OCI-LY7 (cell line): ENCODE data around the gene PDCD1.
A peak's percentile ranks its signal among the peaks of the same experiment; 100 is the strongest.

Experiments
- EZH2phosphoT487 ChIP-seq: fragments of 200-600 bp; sonication (generic); IDR thresholded peaks from 2 replicates; pipeline ENCODE4 v1.6.1; 2018; ENCODE audit warnings: low read depth, borderline replicate concordance, mild to moderate bottlenecking, mixed run types, antibody characterized with exemption, low read length, moderate library complexity, mixed read lengths
- TF ChIP-seq, protein P1 (sequence below): fragments of 200-600 bp; sonication (generic); conservative IDR thresholded peaks from 2 replicates; pipeline ENCODE4 v1.5.1; 2014; ENCODE audit warnings: mild to moderate bottlenecking, antibody characterized with exemption, low read length, moderate library complexity, mixed read lengths

DNA sequence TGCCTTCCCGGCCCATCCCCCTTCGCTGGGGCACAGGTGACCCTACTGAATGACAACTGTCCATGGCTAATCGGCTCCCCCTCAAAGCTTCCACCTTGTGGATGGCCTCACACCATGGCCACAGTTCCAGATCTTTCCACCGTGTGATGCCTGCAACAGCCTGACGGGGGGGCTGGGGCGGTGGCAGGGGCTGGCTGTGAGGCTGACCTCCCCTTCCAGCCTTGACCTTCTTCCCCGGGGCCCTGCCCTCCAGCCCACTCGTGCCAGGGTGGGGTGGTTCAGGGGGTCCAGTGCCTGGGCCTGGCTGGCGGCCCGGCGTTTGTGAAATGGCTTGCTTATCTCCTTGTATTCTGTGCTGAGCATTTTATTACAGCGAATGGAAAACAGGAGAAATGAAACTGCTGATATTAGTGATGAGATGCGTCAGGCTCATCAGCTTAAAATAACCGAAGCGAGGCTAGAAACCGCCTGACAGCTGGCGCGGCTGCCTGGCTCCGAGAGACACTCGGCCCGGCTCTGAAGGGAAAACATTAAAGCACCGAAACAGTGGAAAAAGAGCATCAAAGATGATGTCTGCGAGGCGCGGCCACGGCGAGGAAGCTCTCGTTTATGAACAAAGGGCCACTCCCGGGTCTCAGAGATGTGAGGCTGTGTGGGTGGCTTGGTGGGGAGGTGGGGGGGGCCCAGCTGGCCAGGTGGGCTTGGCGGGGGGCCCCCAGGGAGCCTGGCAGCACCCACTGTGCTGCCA is 916 bp upstream of the PDCD1 start:
- TF ChIP-seq, protein P1, sequence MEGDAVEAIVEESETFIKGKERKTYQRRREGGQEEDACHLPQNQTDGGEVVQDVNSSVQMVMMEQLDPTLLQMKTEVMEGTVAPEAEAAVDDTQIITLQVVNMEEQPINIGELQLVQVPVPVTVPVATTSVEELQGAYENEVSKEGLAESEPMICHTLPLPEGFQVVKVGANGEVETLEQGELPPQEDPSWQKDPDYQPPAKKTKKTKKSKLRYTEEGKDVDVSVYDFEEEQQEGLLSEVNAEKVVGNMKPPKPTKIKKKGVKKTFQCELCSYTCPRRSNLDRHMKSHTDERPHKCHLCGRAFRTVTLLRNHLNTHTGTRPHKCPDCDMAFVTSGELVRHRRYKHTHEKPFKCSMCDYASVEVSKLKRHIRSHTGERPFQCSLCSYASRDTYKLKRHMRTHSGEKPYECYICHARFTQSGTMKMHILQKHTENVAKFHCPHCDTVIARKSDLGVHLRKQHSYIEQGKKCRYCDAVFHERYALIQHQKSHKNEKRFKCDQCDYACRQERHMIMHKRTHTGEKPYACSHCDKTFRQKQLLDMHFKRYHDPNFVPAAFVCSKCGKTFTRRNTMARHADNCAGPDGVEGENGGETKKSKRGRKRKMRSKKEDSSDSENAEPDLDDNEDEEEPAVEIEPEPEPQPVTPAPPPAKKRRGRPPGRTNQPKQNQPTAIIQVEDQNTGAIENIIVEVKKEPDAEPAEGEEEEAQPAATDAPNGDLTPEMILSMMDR = peak; percentile 46
- TF ChIP-seq EZH2phosphoT487 = no peak
